ENCODE measurements around the gene ICOS. TPM values are rescaled to one million over a fixed set of nuclear protein-coding genes. Genes with fewer than 3 reads are reported as not detected.

ICOS gene
- total RNA-seq, 4 donors from 2014 or later = 0.75 to 3.2 (median 1.0) TPM; not detected in 1

GRCh38 chr2:203893401-203893800 is 43.2 kb upstream of the ICOS start:
- no peak for ATAC-seq (ENCODE audit: low FRiP score)

GRCh38 chr2:203893840-203894239 is 42.7 kb upstream of the ICOS start:
- DNase-seq (ENCODE audit: low spot score) (no peak), ATAC-seq (ENCODE audit: low FRiP score) (no peak)
- no peak for TF ChIP-seq CTCF (IDR thresholded peaks at IDR 0.05)

More at GRCh38 chr2:203893401-203893800, 43.2 kb upstream of the ICOS start:
- TF ChIP-seq CTCF (IDR thresholded peaks at IDR 0.05) = no peak
- no peak for DNase-seq (ENCODE audit: low spot score)

GRCh38 chr2:203894262-203894661 is 42.3 kb upstream of the ICOS start:
- no peak for TF ChIP-seq CTCF (IDR thresholded peaks at IDR 0.05)
- no peak for ATAC-seq (ENCODE audit: low FRiP score)
- DNase-seq (ENCODE audit: low spot score) = no peak

GRCh38 chr2:203897544-203897943 is 39.0 kb upstream of the ICOS start:
- ATAC-seq (ENCODE audit: low FRiP score) (no peak), DNase-seq (ENCODE audit: low spot score) (no peak)
- no peak for TF ChIP-seq CTCF (IDR thresholded peaks at IDR 0.05)

- DNase-seq (ENCODE audit: low spot score) (no peak), ATAC-seq (ENCODE audit: low FRiP score) (no peak)
- no peak for TF ChIP-seq CTCF (IDR thresholded peaks at IDR 0.05)
Observed at GRCh38 chr2:203898657-203899056, 37.9 kb upstream of the ICOS start.

- DNase-seq (ENCODE audit: low spot score) = no peak
- TF ChIP-seq CTCF (IDR thresholded peaks at IDR 0.05) = no peak
- no peak for ATAC-seq (ENCODE audit: low FRiP score)
Observed at GRCh38 chr2:203900253-203900652, 36.3 kb upstream of the ICOS start.

GRCh38 chr2:203904022-203904421 is 32.5 kb upstream of the ICOS start:
- no peak for ATAC-seq (ENCODE audit: low FRiP score)
- no peak for DNase-seq (ENCODE audit: low spot score)
- no peak for TF ChIP-seq CTCF (IDR thresholded peaks at IDR 0.05)

All from omental fat pad (tissue), 4 donors.